8988T (cell line): Measurements from ENCODE around the gene TOX2.

ENCODE experiments used
- DNase-seq: peaks from one replicate; pipeline ENCODE4 v3.0.0; 2011

Gene TOX2

GRCh38 chr20:43961116-43961515 lies 46.5 kb downstream of the TOX2 start:
- DNase-seq = no peak

DNA sequence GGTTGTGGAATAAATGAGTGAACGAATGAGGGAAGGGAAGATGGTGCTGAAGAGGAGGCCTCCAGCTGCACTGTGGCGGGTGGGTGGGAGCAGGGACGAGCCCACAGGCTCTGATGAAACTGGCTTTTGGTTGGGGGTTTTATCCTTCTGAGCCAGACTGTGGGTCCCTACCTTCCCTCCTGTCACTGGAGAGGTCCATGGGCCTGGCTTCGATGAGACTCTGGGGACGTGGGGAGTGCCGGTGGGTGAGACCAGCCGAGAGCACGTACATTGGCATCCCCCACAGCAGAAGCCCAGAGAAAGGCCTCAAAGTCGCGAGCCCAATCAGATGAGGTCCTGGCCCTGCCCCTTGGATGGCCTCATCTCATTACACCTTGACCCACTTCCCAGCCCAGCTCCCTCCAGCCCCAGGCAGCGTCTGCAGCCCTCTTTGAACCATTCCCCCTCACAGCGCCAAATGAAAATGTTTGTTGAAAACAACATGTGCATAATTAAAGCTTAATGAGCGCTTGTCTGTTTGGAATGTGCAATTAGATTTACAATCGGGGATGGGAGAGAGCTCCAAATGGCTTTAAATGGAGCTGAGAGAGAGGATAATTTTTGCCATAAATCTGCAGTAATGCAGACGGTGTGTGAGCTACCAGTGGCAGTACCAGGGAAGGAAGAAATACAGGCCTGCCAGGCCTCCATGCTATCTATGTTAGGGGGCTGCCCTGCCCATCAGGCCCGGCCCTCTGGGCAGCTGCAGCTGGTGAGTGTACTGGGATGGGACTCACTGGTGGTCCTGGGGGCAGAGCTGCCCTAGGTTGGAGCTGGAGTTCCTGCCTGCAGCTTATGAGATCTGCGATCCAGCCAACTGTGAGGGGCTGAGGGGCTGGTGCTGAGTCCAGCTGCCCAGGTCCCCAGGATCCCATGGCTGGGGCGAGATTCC lies 47.2 kb downstream of the TOX2 start:
- DNase-seq = no peak

DNA sequence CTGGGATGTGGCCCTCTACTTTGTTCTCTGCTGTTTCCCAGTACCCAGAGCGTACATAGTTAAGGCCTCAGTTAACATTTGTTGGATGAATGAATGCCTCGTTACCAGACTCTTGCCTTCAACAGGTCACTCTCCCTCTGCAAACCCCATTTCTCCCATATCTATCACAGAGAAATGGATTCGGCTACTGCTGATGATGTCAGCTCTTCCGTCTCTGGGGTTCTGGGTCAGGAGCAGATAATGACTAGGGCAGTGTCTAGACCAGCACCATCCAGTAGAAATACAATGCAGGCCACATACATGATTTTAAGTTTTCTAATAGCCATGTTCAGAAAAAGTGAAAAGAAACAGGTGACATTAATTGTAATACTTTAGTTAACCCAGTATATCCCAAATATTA lies 47.9 kb downstream of the TOX2 start:
- no peak for DNase-seq

DNA sequence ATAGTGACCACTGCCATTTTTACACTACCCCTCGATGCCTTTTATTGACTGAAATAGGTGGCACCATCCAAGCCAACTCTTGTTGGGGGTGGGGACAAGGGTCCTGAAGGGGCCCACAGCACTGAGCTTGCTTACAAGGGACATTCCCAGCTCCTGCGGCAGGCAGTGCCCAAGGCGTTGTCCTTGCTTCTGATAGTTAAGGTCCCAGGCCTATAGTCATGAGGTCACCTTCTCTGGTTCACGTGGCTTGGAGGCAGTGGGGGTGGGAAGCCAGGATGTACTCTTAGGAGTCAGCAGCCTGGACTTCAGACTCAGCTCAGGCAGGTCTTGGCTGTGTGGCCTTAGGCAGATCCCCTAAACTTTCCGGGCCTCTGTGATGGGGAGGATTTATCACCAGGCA lies 48.6 kb downstream of the TOX2 start:
- DNase-seq = no peak

- no peak for DNase-seq
Observed at GRCh38 chr20:43963872-43964791, 49.5 kb downstream of the TOX2 start.

GRCh38 chr20:43968341-43969000 lies 53.8 kb downstream of the TOX2 start:
- no peak for DNase-seq

DNA sequence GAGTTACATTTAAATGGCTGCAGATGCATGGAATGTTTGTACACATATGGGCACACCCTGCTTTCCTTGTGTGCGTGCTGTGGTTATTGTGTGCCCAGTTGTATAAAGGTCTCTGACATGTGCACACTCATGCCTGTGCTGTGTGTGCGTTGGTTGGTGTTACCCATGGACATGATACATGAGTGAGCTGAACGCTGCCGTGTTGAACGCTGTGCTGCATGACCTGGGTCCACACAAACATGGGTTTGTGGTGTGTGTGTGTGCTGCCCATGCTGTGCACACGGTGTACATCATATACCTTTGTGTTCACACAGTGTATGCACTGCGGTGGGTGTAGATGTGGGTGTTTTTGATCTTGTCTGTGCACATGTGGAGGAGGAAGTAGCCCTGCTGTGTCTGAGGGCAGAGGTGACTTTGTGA lies 54.4 kb downstream of the TOX2 start:
- no peak for DNase-seq

DNA sequence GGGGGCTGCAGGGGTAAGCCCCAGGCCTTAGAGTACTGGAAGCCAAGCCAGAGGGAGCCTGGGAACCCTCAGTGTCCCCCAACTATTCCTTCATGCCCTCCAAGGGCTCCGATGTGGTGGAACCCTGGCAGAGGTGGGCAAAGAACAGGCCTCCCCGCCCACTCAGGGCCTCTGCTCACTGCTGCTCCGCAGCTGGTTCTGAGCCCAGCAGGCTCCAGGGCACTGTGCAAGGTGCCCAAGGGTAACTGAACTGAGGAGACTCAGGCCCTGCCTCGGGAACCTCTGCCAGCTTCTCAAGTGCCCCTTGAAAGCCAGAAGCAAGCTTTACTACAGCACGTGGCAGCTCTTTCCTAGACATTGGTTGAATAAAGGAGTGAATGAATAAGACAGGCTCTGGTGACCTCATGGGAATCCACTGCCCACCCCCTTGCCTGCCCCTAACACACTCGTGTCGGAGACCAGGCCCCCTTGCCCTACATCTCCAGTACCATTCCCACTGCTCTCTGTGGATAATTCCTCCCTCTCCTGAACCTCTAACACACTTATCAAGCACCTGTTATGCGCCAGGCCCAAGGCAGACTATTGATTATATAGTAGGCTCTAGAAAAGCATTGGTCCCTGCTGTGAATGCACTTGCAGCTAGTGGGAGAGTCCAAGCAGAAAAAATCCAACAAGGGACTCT lies 55.0 kb downstream of the TOX2 start:
- no peak for DNase-seq

GRCh38 chr20:43971267-43971666 lies 56.6 kb downstream of the TOX2 start:
- DNase-seq = no peak

- DNase-seq = no peak
Observed at GRCh38 chr20:43972051-43972450, 57.4 kb downstream of the TOX2 start.

DNA sequence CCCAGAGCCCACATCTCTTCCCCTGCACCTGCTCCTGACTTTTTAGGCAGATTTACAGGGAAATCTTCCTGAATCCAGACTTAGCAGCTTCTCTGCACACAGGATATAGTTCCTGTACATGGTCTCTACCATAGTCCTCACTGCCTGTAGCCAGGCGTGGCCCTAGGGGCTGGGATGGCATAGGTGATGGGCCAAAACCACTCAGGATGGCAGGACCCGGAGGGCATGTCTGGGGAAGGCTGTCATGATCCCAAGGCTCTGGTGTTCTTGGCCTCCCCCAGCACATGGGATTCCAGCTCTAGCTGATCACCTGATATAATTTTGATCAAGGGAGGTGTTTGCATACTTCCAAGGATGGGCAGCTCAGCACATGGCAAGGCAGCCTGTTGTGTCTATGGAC lies 58.0 kb downstream of the TOX2 start:
- no peak for DNase-seq

- no peak for DNase-seq
Observed at GRCh38 chr20:43973231-43973630, 58.6 kb downstream of the TOX2 start.

- no peak for DNase-seq
Observed at GRCh38 chr20:43973671-43974450, 59.2 kb downstream of the TOX2 start.

DNA sequence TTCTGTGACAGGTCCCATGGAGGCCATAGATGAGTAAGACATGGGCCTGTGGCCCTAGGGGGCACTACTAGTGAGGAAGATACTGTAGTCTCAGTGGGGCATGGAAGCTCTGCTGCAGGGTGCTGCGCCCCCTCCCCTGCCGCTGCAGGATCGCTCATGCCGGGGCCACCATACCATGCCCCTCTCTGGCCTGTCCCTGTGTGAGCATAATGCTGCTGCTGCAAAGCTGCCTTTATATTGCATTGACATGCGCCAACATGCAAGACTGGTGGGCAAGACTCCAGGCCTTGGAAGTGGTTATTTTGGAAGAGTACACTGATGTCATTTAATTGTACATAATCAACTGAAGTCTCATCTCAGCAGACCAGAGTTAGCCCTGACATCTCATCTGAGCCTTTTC lies 60.0 kb downstream of the TOX2 start:
- DNase-seq = no peak

GRCh38 chr20:43975096-43975768 lies 60.6 kb downstream of the TOX2 start:
- no peak for DNase-seq

GRCh38 chr20:43976547-43976946 lies 61.9 kb downstream of the TOX2 start:
- DNase-seq = no peak

DNA sequence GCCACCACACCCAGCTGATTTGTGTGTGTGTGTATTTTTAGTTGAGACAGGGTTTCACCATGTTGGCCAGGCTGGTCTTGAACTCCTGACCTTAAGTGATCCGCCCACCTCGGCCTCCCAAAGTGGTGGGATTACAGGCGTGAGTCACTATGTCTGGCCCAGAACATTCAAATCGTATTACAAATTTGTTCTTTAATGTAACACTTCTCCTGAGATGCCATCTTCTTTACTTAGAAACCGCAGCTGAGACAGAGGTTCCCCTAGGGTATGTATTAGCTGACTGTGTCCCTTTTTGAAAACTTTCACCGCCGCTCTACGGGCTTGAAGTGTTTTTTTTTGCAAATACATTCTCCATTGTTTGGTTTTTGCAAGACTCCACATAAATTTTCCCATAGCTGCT lies 62.6 kb downstream of the TOX2 start:
- no peak for DNase-seq

DNA sequence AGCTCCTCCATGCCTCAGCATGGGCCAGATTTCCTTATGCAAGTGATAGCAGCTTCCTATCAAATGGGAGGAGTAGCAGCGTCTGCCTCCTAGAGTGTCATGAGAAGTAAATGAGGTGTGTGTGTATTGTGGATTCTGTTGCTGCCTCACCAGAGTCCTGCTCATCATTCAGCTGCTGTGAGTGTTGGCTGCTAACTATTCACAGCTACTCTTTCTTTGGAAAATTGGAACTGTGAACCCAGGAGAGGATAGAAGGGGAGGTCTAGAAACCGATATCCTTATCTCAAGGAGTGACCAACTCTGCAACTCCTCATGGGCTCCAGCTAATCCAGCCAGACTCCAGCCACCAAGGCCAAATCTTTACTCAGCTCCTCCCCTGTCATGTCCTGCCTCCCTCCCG lies 63.3 kb downstream of the TOX2 start:
- no peak for DNase-seq

GRCh38 chr20:43979576-43980105 lies 65.0 kb downstream of the TOX2 start:
- no peak for DNase-seq

DNA sequence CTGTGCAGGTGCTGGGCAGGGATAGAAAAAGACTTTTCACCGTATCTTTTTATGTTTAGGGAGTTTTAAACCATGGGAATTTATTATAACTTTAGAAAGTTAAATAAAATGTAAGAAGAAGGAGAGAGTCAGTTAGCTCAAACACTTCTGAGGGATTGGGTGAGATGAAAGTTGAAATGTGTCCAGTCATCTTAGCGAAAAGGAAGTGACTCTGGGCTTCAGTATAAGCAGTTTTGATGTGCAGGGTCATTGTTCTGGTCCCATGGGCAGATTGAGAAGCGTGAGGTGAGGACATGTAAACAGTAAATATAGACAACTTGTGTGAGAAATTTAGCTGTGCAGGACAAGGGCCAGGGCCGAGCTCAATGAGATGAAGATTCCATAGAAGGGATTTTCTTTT lies 66.9 kb downstream of the TOX2 start:
- DNase-seq = no peak

GRCh38 chr20:43982016-43982415 lies 67.4 kb downstream of the TOX2 start:
- DNase-seq = no peak
